Loucy (cell line): ENCODE measurements around the gene ATF7IP.

ENCODE experiments used
- H2AFZ ChIP-seq: fragments of 200-600 bp; sonication (generic); 2 replicates; pipeline ENCODE4 v1.6.0; 2016; ENCODE audit warnings: antibody characterized with exemption, mild to moderate bottlenecking, low read length, moderate library complexity
- H3F3A ChIP-seq: fragments of 200-600 bp; 2 replicates; pipeline ENCODE4 v1.6.0; 2016; ENCODE audit warnings: antibody characterized with exemption, low read depth, mild to moderate bottlenecking
- H3K27me3 ChIP-seq: fragments of 200-600 bp; sonication (generic); 2 replicates; pipeline ENCODE4 v1.6.1; 2014; ENCODE audit warnings: low read length, mild to moderate bottlenecking; ENCODE audit not compliant: insufficient read depth, poor library complexity, severe bottlenecking
- H3K36me3 ChIP-seq: fragments of 200-600 bp; sonication (generic); 2 replicates; pipeline ENCODE4 v1.6.1; 2016; ENCODE audit warnings: low read length; ENCODE audit not compliant: insufficient read depth
- H3K4me1 ChIP-seq: fragments of 200-600 bp; sonication (generic); 2 replicates; pipeline ENCODE4 v1.5.1; 2014; ENCODE audit warnings: low read length, mild to moderate bottlenecking; ENCODE audit not compliant: insufficient read depth, poor library complexity, severe bottlenecking
- H3K4me2 ChIP-seq: fragments of 200-600 bp; sonication (generic); 2 replicates; pipeline ENCODE4 v1.6.0; 2014; ENCODE audit warnings: antibody characterized with exemption, low read length, low read depth, mild to moderate bottlenecking; ENCODE audit not compliant: poor library complexity, severe bottlenecking
- H3K4me3 ChIP-seq: fragments of 200-600 bp; sonication (generic); 2 replicates; pipeline ENCODE4 v1.5.1; 2014; ENCODE audit warnings: low read length, mild to moderate bottlenecking, mixed read lengths; ENCODE audit not compliant: poor library complexity, severe bottlenecking
- H3K79me2 ChIP-seq: fragments of 200-600 bp; sonication (generic); 2 replicates; pipeline ENCODE4 v1.6.1; 2014; ENCODE audit warnings: low read length; ENCODE audit not compliant: insufficient read depth
- H3K9ac ChIP-seq: fragments of 200-600 bp; sonication (generic); 2 replicates; pipeline ENCODE4 v1.6.0; 2014; ENCODE audit warnings: mild to moderate bottlenecking, low read depth, low read length, moderate library complexity; ENCODE audit not compliant: poor library complexity, severe bottlenecking
- H3K9me2 ChIP-seq: fragments of 200-600 bp; sonication (generic); replicated peaks from 2 replicates; pipeline ENCODE4 v1.6.1; 2016; ENCODE audit warnings: low read depth, low read length, mixed read lengths
- H3K9me3 ChIP-seq: fragments of 200-600 bp; sonication (generic); 2 replicates; pipeline ENCODE4 v1.6.1; 2014; ENCODE audit warnings: mild to moderate bottlenecking, antibody characterized with exemption, low read length, low read depth; ENCODE audit not compliant: insufficient read depth
- H4K20me1 ChIP-seq: fragments of 200-600 bp; sonication (generic); 2 replicates; pipeline ENCODE4 v1.6.0; 2014; ENCODE audit warnings: antibody characterized with exemption, low read length, mild to moderate bottlenecking; ENCODE audit not compliant: insufficient read depth, poor library complexity, severe bottlenecking
- EZH2phosphoT487 ChIP-seq: fragments of 200-600 bp; IDR thresholded peaks from 2 replicates; pipeline ENCODE4 v1.6.1; 2018; ENCODE audit warnings: antibody characterized with exemption, mild to moderate bottlenecking, moderate library complexity, borderline replicate concordance
- TF ChIP-seq, protein P1 (sequence below): fragments of 200-600 bp; sonication (generic); conservative IDR thresholded peaks from 2 replicates; pipeline ENCODE4 v1.5.1; 2014; ENCODE audit warnings: mild to moderate bottlenecking, antibody characterized with exemption, low read length

The ATF7IP gene

DNA sequence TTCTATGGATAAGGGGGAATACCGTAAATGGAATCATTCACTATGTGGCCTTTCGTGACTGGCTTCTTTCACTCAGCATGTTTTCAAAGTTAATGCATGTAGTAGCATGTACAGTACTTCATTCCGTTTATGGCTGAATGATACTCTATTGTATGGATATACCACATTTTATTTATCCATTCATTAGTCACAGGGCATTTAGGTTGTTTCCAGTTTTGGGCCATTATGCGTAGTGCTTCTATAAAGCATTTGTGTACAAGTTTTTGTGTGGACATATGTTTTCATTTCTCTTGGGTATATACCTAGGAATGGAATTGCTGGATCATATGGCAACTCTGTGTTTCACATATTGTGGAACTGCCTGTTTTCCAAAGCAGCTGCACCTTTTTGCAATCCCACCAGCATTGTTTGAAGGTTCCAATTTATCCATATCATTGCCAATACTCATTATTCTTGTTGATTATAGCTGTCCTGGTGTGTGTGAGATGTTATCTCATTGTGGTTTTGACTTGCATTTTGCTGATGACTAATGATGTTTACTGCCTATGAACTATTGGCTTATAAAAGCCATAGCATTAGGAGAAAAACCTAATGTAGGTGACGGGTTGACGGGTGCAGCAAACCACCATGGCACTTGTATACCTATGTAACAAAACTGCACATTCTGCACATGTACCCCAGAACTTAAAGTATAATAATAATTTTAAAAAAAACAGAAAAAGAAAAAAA, 45.5 kb downstream of the ATF7IP start:
- Histone ChIP-seq H3F3A (peaks cover 7% of the 10 kb centered on the region; the same call in 1 of the 2 replicates), H2AFZ (no peak overlapping the region), H3K27me3 (no peaks in the 10 kb centered on the region), H3K9me3 (peaks cover 23% of the 10 kb centered on the region), H3K9ac (no peak overlapping the region), H3K4me1 (peaks cover 57% of the 10 kb centered on the region), H4K20me1 (peaks cover 36% of the 10 kb centered on the region), H3K4me3 (peak overlapping the region; percentile 36), H3K36me3 (peaks cover 17% of the 10 kb centered on the region), H3K79me2 (peaks cover 98% of the 10 kb centered on the region), H3K9me2 (no peaks in the 10 kb centered on the region), H3K4me2 (peak overlapping the region; percentile 41)
- TF ChIP-seq, protein P1, sequence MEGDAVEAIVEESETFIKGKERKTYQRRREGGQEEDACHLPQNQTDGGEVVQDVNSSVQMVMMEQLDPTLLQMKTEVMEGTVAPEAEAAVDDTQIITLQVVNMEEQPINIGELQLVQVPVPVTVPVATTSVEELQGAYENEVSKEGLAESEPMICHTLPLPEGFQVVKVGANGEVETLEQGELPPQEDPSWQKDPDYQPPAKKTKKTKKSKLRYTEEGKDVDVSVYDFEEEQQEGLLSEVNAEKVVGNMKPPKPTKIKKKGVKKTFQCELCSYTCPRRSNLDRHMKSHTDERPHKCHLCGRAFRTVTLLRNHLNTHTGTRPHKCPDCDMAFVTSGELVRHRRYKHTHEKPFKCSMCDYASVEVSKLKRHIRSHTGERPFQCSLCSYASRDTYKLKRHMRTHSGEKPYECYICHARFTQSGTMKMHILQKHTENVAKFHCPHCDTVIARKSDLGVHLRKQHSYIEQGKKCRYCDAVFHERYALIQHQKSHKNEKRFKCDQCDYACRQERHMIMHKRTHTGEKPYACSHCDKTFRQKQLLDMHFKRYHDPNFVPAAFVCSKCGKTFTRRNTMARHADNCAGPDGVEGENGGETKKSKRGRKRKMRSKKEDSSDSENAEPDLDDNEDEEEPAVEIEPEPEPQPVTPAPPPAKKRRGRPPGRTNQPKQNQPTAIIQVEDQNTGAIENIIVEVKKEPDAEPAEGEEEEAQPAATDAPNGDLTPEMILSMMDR: no peak
- no peak for TF ChIP-seq EZH2phosphoT487

DNA sequence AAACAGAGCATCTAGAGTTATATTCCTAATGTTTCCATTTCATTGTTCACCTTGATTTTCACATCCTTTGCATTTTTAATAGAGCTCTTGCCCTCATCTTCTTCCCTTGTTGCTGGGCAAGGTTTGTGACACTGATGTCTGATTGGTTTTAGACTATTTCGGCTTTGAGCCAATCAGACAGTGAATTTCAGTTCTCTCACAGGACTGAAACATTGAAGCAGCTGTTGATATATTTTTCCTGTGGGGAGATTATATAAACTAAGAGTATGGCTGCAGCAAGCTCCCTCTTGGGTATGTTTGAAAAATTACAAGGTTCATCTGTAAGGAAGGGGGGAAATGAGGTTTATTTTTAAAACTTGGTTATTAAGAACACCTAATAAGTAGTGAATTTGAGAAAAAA, 51.2 kb downstream of the ATF7IP start:
- 0 out of 2 replicates have a peak, but pooled peaks cover 5% of the 10 kb centered on the region for H3F3A ChIP-seq
- no peaks in the 10 kb centered on the region for H3K9me2 ChIP-seq
- peaks cover 94% of the 10 kb centered on the region for H3K79me2 ChIP-seq
- peaks cover 56% of the 10 kb centered on the region for H4K20me1 ChIP-seq
- no peak overlapping the region for H2AFZ ChIP-seq
- H3K4me2 ChIP-seq: peak overlapping the region; percentile 82
- peak overlapping the region; percentile 75 for H3K9ac ChIP-seq
- no peaks in the 10 kb centered on the region for H3K27me3 ChIP-seq
- TF ChIP-seq, protein P1: peak; percentile 57
- TF ChIP-seq EZH2phosphoT487: no peak
- H3K4me1 ChIP-seq: peaks cover 79% of the 10 kb centered on the region
- H3K36me3 ChIP-seq: peaks cover 9% of the 10 kb centered on the region
- peak overlapping the region; percentile 67 for H3K4me3 ChIP-seq
- H3K9me3 ChIP-seq: peaks cover 4% of the 10 kb centered on the region; the same call in 1 of the 2 replicates

DNA sequence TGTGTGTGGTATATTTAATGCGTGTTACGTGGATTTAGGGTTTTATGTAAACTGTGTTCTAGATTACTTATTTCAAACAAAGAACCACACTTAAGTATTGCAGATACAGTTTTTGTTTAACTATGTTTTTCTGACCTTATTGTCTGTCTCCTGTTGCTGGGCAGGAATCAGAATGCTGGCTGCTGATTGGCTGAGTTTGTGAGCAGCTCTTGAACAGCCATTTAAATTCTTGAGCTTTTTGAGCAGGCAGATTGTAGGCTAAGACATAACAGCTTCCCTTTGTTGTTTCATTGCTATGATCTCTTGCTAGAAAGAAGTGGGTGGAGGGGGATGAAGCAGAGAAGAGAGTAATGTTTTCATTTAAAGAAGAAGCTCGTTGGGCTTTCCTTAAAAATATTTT, 52.2 kb downstream of the ATF7IP start:
- 0 out of 2 replicates have a peak, but pooled peaks cover 5% of the 10 kb centered on the region for H3F3A ChIP-seq
- peak overlapping the region; percentile 75 for H3K9ac ChIP-seq
- H2AFZ ChIP-seq: no peak overlapping the region
- peak overlapping the region; percentile 82 for H3K4me2 ChIP-seq
- TF ChIP-seq EZH2phosphoT487: no peak
- TF ChIP-seq, protein P1: no peak
- H3K36me3 ChIP-seq: peaks cover 11% of the 10 kb centered on the region; the same call in 1 of the 2 replicates
- no peaks in the 10 kb centered on the region for H3K27me3 ChIP-seq
- peaks cover 8% of the 10 kb centered on the region; the same call in 1 of the 2 replicates for H3K9me3 ChIP-seq
- peaks cover 56% of the 10 kb centered on the region for H4K20me1 ChIP-seq
- H3K9me2 ChIP-seq: no peaks in the 10 kb centered on the region
- H3K4me1 ChIP-seq: peaks cover 73% of the 10 kb centered on the region
- peaks cover 96% of the 10 kb centered on the region for H3K79me2 ChIP-seq
- peak overlapping the region; percentile 67 for H3K4me3 ChIP-seq
